Measurements from ENCODE around the gene HAT1.
"Not testable (repeated sequence)": the region's sequence is repeated elsewhere in the genome, so short reads cannot be mapped to it uniquely, and the experiment has no call there.

HAT1 gene, protein sequence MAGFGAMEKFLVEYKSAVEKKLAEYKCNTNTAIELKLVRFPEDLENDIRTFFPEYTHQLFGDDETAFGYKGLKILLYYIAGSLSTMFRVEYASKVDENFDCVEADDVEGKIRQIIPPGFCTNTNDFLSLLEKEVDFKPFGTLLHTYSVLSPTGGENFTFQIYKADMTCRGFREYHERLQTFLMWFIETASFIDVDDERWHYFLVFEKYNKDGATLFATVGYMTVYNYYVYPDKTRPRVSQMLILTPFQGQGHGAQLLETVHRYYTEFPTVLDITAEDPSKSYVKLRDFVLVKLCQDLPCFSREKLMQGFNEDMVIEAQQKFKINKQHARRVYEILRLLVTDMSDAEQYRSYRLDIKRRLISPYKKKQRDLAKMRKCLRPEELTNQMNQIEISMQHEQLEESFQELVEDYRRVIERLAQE

DNA sequence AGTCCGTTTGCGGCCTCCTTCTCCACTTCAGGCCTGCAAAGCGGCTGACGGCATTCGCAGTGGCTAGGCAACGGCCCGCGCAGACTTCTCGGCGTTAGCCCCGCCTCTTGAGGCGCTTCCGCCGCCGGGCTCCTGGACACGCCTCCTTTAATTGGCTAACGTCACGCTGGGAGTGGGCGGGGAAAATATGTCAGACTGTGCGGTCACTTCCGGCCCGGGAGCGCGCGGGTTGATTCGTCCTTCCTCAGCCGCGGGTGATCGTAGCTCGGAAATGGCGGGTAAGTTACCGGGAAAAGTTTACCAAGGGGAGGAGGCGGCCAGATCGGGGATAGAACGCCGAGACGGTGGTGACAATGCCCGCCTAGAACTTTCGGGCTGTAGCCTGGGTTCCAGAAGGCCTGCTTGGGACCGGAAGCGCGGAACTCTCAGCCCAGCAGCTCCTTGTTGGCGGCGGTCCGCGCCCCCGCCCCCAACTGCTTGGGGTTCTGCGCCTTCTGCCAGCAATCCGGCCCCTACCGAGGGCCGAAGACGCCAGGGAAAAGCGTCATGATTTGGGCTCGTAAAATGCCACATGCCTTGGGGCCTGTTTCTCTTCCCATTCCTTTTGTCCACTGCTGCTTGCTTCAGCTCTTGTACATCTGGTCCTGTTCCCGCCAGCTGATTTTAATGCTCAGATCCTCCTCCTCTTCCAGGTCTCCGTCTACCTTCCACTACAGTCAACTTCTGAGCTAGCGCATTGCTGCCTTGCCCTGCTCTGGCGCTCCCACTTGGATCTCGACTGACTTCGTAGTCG, at the start of gene HAT1:
Gene HAT1, plus strand, starts transcription at position 232 of the 793 bp plus-strand sequence. Its CDS starts 40 bp downstream, at position 272.
- peak; percentile 89 for FAIRE-seq

DNA sequence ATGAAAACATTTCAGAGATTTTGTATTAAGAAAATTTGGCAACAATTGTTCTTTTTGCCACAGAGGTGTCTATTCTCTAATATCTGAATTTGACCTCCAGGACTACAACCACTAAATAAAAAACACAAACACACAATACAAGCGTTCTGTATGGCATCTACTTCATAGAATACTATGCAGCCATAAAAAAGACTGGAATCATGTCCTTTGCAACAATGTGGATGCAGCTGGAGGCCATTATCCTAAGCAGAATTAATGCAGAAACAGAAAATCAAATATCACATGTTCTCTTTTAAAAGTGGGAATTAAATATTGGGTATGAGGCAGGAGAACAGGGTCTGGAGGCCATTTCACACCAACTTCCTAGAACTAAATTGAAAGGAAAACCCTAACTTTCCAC, 47.7 kb upstream of the HAT1 start:
- FAIRE-seq: no peak

DNA sequence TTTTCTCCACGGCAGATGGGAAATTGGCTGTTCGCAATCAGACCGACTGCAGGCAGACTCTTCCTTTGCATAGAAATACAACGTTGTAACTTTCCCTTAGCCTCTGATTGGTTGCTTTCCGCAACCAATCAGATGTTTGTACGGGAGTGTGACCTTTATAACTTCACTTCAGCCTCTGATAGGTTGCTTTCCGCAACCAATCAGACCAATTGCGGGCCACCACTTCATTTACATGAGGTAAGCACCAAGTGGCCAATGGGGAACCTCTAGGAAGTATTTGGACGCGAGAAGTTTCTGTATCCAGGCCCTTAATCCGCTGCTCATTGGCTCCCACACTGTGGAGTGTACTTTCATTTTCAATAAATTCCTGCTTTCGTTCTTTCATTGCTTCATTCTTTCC, 47.3 kb upstream of the HAT1 start:
- FAIRE-seq: no peak

DNA sequence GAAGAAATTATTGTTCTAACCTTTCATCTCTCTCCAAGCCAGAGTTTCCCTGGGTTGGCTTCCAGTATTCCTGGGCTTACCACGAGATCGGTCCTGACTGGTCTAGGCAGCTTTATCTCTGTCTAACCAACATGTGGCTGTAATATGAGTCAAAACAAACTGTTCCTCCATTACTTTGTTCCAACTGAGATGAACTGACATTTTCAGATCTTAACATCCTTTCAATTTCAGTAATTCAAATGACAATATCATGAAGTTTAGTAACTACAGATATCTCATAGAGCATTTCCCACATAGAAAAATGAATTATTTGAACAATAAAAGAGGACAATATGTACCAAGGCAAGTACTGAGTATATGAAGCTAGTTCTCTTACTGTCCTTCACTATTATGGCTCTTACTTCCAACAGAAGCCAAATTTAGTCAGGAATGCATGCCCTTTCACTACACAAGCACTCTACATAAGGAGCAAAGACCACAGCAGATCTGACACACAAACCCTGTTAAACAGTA, 43.7 kb upstream of the HAT1 start:
- no peak for FAIRE-seq

DNA sequence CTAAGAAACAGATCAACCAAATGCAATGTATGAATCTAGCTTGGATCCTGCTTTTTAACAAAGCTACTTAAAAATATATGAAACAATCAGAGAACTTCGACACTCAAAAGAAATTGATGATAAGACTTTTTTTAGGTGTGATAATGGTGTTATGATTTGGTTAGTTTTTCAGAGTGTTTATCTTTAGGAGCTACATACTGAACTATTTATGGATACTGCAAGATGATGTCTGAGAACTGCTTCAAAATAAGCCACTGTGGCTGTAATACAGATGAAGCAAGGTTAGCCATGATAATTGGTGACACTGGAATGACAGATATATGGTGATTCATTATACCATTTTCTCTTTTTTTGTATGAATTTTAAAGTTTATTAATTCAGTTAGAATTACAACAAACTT, 42.4 kb upstream of the HAT1 start:
- no peak for FAIRE-seq

- no peak for FAIRE-seq
Measured at GRCh38 chr2:171880774-171881173, 41.5 kb upstream of the HAT1 start.

- no peak for FAIRE-seq
Measured at GRCh38 chr2:171882089-171882769, 40.0 kb upstream of the HAT1 start.

GRCh38 chr2:171883275-171883893, 38.9 kb upstream of the HAT1 start:
- no peak for FAIRE-seq

- FAIRE-seq: no peak
Measured at GRCh38 chr2:171889333-171889732, 32.9 kb upstream of the HAT1 start.

DNA sequence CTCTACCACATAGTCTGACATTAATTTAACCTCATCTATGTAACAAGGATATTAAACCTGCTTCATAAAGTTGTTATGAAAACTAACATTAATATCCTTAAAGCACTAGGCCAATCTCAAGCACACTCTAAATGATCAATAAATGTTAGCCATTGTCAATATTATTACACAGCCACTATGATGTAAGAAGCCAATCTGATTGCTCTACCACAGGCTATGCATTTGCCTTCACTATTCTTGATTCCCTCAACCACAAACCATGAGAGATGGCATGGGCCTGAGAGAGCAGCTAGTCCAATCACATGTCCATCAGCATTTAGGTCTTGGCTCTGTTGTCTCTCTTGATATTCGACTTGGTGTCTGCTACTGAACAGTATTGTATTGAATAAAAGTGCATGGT, 32.5 kb upstream of the HAT1 start:
- no peak for FAIRE-seq

DNA sequence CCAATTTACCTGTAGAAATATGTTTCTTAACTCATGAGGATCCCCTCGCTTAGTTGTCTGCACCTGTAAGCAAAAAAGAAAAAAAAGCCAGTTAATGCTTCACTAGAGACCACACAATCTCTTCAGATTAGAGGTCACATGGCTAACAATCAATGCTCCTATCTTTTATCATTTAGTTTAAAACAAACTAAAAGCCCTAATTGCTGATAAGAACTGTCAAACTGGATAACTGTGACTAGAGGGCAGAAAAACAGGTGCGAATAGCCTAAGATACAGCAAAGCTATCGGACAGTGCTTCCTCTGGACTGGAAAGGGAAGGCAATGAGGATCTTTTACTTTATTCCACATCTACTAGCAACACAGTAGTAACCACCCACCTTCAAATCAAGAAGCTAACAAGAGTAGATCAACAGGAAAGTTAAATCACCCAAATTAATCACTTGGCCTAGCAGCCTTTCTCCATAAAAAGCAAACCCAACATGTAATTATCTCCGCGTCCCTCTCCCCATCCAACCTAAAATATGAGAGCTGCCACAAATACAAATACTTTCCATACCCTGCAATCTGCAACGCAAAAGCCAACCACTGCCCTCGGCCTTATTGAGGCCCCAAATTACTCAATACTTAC, 29.0 kb upstream of the HAT1 start:
- no peak for FAIRE-seq

- no peak for FAIRE-seq
Measured at GRCh38 chr2:171893824-171894611, 28.2 kb upstream of the HAT1 start, which contains the start of gene SLC25A12. TSS of gene SLC25A12 (minus strand) at chr2:171894244. CDS start at chr2:171894214, 30 bp downstream.

DNA sequence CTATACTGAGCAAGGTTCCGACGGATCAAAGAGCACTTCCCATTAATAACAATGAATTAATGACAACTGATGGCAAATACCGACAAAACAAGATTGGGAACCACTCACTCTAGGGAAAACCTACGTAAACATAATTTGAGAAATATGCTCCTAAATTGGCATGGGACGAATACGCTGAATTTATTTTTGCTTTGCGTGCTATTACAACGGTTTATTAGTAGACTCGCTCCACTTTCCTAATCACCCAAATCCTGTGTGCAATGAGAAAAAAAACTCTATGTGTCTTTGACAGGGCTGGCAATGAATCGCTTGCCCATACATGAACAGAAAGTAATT, 27.7 kb upstream of the HAT1 start:
- no peak for FAIRE-seq

DNA sequence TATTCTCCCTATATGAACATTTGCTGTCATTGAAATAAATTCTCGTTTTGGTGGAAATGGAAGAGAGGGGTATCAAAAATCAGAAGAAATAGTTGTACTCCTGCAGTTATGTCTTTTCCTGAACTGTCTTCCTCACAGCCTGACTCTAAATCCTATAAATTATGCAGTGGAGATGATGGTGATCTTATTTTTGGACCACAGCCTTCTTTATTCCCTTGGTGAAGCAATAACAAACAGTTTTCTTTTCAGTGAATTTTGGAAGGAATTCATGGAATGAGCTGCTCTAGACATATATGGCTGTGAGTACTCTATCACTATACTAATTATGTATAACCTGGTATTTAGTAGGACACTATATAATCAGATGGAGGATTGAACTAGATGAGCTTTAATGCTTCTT, 26.5 kb upstream of the HAT1 start:
- FAIRE-seq: no peak

DNA sequence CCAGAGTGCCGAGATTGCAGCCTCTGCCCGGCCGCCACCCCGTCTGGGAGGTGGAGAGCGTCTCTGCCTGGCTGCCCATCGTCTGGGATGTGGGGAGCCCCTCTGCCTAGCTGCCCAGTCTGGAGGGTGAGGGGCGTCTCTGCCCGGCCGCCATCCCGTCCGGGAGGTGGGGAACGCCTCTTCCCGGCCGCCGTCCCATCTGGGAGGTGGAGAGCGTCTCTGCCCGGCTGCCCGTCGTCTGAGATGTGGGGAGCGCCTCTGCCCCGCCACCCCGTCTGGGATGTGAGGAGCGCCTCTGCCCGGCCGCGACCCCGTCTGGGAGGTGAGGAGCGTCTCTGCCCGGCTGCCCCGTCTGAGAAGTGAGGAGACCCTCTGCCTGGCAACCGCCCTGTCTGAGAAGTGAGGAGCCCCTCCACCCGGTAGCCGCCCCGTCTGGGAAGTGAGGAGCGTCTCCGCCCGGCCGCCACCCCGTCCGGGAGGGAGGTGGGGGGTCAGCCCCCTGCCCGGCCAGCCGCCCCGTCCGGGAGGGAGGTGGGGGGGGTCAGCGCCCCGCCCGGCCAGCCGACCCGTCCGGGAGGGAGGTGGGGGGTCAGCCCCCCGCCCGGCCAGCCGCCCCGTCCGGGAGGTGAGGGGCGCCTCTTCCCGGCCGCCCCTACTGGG, 22.5 kb upstream of the HAT1 start:
- not testable (repeated sequence) for FAIRE-seq

DNA sequence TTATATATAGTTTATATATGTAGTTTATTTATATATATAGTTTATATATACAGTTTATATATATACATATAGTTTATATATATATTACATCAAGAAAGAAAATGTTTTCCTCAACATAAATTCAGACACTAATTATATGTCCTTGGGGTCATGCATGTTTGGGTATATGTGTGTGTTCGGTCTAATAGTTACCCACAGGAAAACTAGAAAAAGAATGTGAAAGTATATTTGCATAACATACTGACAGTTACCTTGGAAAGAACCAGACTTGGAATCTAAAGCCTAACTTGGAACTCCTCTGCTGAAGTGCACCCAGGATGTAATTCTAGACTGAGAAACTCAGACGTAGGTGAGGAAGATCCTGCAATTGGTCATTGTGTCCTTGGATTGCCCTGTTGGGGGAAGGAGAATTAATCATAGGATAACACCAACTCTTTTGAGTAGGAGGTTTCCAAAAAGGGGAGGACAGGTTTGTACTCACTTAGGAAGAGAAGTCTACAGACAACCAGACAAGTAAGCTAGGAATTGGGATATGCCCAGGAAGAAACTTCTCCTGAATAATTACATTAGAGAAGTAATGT, 19.3 kb upstream of the HAT1 start:
- no peak for FAIRE-seq

DNA sequence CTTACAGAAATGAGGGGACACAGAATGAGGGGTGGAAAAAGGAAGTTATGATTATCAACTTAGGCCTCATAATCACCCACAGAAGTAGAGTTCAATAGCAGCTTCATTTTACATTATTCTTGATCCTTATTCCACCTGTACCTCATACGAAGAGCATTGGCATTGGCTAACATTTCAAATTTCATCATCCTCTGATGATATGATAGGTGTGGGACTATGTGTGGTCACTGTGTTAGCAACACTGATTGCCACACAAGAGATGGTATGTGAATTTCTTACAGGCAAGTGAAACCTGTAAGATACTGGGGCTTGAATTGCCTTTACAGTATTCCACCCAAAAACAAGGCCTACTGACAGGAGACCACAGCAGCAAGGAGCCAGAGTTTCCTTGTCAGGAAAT, 14.0 kb upstream of the HAT1 start:
- FAIRE-seq: no peak

DNA sequence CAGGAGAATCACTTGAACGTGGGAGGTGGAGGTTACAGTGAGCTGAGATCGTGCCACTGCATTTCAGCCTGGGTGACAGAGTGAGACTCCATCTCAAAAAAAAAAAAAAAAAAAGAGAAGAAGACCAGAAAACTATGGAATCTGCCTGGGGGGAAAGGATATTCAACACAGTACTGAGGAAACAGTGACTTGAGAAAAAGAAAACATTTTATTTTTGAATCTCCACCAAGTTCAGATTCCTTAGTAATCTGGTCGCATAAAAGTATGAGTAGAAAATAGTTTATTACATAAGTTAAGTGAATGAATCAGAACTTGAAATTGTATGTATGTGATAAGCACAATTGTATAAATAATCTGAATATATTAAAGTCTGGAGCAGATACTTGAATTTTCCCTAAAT, 13.0 kb upstream of the HAT1 start:
- no peak for FAIRE-seq

- no peak for FAIRE-seq
Measured at GRCh38 chr2:171910494-171910893, 11.8 kb upstream of the HAT1 start.

DNA sequence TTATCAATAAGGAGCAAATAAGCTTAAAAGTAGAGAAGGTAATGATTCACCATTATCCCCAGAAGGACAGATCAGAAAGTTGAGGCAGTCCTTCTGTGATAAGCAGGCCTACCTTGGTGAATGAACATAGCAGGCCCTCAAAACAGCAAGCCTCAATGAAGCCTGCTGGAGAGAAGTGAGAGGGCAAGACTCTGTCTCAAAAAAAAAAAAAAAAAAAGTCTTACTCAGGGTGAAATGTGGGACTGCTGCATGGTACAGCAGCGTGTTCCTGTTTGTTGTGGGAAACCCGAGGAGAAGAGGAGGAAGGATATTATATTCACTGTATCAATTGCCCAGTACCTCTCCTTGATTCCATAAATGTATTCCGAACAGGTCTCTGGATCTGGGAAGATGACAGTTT, 8.7 kb upstream of the HAT1 start:
- FAIRE-seq: no peak

DNA sequence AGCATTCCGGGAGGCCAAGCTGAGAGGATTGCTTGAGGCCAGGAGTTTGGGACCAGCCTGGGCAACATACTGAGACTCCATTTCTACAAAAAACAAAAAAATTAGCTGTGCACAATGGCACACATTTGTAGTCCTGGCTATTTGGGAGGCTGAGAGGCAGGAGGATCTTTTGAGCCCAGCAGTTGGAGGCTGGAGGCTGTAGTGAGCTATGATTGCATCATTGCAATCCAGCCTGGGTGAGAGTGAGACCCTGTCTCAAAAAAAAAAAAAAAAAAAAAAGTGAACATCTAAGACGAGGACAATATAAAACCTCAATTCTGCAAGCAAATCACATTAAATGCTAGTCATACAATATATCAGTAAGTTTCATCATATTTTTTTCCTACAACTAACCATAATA, 2.8 kb upstream of the HAT1 start:
- no peak for FAIRE-seq
